Chondrocyte (in vitro differentiated cells): ENCODE measurements around the gene ADAMTS14. TPM values are rescaled to one million over a fixed set of nuclear protein-coding genes. Genes with fewer than 3 reads are reported as not detected.

Experiments
- DNase-seq: peaks from one replicate; pipeline ENCODE4 v3.0.0; 2021; ENCODE audit warnings: mixed read lengths, low spot score
- H3K27ac Mint-ChIP-seq: one replicate; pipeline ENCODE4 v1.8.0; 2021; ENCODE audit warnings: mild to moderate bottlenecking, moderate library complexity, mixed read lengths; ENCODE audit not compliant: unreplicated experiment
- H3K27me3 Mint-ChIP-seq: 2 replicates; pipeline ENCODE4 v1.8.0; 2021; ENCODE audit warnings: low read depth, mixed read lengths
- H3K36me3 Mint-ChIP-seq: 2 replicates; pipeline ENCODE4 v1.8.0; 2021; ENCODE audit warnings: low read depth, mixed read lengths
- H3K4me1 Mint-ChIP-seq: 2 replicates; pipeline ENCODE4 v1.8.0; 2021; ENCODE audit warnings: low read depth, mild to moderate bottlenecking, mixed read lengths
- H3K4me3 Mint-ChIP-seq: one replicate; pipeline ENCODE4 v1.8.0; 2021; ENCODE audit warnings: mild to moderate bottlenecking, moderate library complexity, mixed read lengths; ENCODE audit not compliant: unreplicated experiment
- H3K9me3 Mint-ChIP-seq: 2 replicates; pipeline ENCODE4 v1.8.0; 2021; ENCODE audit warnings: low read depth, mixed read lengths
- total RNA-seq: library from RNA; stranded (reverse); gene quantifications from 3 replicates; pipeline ENCODE4 v1.2.1, GENCODE V29; 2021
- TF ChIP-seq, protein P1 (sequence below): fragments of 200-600 bp; sonication (generic); IDR thresholded peaks from 2 replicates; pipeline ENCODE4 v1.5.0; 2021; ENCODE audit warnings: antibody characterized with exemption, mild to moderate bottlenecking, moderate library complexity

Gene ADAMTS14
- total RNA-seq, 1 donor from 2014 or later = 7.7 TPM

DNA sequence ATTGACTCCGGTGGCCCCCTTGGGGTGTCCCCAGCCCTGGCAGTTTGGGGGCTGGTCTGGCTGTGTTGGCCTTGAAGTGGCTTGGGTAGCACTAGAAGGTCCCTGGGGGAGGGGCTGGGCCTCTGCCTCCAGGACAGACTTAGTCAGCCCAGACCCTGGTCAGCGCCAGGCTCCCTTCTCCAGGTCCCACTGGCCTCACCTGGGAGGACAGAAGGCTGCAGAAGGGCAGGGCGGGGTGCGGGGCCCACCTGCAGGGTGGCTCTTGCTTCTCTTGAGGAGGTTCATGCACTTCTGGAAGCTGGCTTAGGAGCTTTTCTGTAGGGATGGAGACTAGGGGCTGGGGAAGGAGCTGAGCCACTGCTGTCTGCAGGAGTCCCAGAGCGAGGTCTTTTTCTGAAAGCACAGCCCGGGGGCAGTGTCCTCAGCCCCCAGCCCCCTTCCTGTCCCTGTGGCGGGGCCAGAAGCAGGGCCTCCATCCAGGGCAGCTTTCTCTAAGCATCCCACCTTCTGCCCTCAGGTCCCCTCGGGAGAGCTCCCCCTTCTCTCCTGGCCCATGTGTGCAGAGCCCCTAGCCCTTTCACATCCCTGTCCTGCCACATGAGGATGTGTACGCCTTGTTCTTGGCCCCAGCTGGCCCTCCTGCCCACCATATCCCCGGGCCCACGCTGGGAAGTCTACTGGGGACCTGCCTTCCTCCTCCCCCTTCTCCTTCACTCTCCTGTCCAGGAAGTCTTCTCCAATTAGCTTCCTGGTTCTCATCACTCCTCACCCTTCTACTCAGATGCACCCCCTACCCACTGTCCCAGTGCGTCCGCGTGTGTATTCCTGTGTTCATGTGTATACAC, 101.9 kb downstream of the ADAMTS14 start:
- Mint-ChIP-seq H3K4me1 (no peaks in the 10 kb centered on the region), H3K27me3 (peaks cover 2% of the 10 kb centered on the region), H3K36me3 (no peaks in the 10 kb centered on the region), H3K9me3 (no peaks in the 10 kb centered on the region), H3K4me3 (no peak overlapping the region), H3K27ac (no peak overlapping the region)
- no peak for DNase-seq
- TF ChIP-seq, protein P1, sequence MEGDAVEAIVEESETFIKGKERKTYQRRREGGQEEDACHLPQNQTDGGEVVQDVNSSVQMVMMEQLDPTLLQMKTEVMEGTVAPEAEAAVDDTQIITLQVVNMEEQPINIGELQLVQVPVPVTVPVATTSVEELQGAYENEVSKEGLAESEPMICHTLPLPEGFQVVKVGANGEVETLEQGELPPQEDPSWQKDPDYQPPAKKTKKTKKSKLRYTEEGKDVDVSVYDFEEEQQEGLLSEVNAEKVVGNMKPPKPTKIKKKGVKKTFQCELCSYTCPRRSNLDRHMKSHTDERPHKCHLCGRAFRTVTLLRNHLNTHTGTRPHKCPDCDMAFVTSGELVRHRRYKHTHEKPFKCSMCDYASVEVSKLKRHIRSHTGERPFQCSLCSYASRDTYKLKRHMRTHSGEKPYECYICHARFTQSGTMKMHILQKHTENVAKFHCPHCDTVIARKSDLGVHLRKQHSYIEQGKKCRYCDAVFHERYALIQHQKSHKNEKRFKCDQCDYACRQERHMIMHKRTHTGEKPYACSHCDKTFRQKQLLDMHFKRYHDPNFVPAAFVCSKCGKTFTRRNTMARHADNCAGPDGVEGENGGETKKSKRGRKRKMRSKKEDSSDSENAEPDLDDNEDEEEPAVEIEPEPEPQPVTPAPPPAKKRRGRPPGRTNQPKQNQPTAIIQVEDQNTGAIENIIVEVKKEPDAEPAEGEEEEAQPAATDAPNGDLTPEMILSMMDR = no peak

DNA sequence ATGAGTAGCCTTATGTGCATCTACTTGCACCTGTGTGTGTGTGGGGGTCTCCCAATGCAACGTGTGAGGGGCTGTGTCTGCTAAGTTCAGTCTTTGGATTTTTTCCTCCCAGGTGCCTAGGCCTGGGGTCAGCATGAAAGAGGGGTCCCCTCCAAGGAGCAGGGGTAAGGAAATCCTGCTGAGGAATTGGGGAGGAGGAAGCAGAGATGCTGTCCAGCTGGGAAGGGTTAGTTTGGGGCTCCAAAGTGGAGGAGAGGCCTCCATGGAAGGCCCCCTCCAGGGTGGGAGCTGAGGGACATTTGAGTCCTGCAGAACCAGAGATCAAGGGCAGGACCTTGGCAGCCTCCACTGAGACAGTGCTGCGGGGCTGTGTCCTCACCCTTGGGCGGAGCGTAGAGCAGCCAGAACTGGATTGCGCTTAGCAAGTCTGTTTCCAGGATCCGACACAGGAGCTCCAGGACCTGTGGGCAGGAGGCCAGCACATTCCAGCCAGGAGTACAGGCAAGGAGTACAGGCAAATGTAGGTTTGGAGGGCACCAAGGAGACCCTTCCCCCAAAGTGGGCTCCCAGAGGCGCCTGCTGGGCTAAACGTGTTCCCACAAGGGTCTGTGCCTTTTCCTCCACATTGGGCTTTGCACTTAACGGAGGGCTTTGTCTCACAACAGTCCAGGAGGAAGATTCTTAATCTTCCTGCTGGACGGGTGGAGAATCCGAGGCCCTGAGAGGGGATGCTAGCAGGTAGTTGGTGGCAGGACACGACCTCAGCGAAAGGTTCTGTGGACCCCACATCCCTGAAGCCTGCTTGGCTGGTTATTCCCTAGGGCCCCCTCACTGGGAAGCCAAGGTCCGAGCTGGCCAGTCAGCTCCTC, 102.7 kb downstream of the ADAMTS14 start:
- Mint-ChIP-seq H3K36me3 (no peaks in the 10 kb centered on the region), H3K4me3 (no peak overlapping the region), H3K27ac (no peak overlapping the region), H3K27me3 (peaks cover 2% of the 10 kb centered on the region), H3K9me3 (no peaks in the 10 kb centered on the region), H3K4me1 (no peaks in the 10 kb centered on the region)
- TF ChIP-seq, protein P1 = no peak
- no peak for DNase-seq

DNA sequence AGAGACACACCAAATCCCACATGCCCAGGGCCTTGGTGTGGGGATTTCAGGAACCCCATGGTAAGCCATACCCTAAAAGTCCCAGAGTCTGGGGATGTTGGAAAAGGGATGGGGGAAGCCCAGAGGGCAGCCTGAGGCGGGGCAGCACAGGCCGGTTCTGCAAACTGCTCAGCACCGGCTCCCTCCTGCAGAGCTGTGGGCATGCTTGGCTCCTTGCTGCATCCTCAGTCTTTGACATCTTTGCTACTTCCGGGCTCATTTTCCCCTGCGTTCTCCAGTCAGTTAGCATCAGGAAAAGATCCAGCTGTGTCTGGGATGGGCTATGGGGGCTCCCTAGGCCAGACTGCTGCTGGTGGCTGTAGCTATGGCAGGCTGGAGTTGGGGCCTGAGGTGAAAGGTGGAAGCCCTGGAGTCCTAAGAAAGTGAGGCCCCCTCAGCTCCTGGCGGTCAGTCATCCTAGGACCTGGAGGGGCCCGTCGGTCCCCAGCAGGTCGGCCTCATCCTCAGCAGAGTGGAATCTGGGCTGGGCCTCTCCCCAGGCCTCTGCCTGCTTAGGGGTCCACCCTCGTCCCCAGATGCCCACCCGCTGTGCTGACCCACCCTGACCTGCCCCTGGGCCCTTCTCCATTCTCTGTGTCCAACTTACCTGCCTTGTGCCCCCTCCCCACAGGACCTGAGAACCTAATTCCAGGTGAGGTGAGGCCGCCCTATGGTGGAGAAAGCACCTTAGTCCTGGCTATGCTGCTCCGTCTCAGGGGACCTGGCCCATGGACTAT, 103.6 kb downstream of the ADAMTS14 start:
- Mint-ChIP-seq H3K4me3 (no peak overlapping the region), H3K4me1 (no peaks in the 10 kb centered on the region), H3K27me3 (peaks cover 2% of the 10 kb centered on the region), H3K27ac (no peak overlapping the region), H3K9me3 (no peaks in the 10 kb centered on the region), H3K36me3 (no peaks in the 10 kb centered on the region)
- TF ChIP-seq, protein P1 = no peak
- DNase-seq = no peak

DNA sequence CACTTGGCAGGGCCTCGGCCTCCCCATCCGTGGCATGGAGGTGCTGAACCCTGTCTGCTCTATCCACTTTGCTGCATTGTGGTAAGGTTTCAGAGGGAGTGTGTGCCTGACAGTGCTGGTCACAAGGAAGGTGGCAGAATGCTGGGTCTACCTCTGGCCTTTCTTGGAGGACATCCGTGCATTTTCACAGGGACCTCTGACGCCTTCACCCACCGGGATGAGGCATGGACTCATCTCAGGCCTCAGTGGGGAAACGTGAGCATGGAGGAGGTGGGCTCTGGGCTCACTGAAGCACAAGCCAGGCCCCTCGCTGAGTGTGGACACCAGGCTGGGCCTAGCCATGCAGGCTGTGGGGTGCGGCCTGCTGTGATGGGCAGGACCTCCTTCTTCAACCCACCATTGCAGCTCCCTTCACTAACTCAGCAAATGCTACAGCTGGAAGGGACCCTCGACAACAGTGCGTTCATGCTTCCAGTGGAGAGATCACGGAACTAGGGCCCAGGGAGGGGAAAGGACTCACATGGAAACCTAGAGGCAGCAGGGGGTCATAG, 104.2 kb downstream of the ADAMTS14 start:
- no peak for DNase-seq
- Mint-ChIP-seq H3K36me3 (no peaks in the 10 kb centered on the region), H3K27me3 (peaks cover 2% of the 10 kb centered on the region), H3K27ac (no peak overlapping the region), H3K9me3 (no peaks in the 10 kb centered on the region), H3K4me1 (no peaks in the 10 kb centered on the region), H3K4me3 (no peak overlapping the region)
- TF ChIP-seq, protein P1 = no peak
